ENCODE data around the gene CRHBP.
"Not testable (repeated sequence)": the region's sequence is repeated elsewhere in the genome, so short reads cannot be mapped to it uniquely, and the experiment has no call there.

The CRHBP gene, protein sequence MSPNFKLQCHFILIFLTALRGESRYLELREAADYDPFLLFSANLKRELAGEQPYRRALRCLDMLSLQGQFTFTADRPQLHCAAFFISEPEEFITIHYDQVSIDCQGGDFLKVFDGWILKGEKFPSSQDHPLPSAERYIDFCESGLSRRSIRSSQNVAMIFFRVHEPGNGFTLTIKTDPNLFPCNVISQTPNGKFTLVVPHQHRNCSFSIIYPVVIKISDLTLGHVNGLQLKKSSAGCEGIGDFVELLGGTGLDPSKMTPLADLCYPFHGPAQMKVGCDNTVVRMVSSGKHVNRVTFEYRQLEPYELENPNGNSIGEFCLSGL

DNA sequence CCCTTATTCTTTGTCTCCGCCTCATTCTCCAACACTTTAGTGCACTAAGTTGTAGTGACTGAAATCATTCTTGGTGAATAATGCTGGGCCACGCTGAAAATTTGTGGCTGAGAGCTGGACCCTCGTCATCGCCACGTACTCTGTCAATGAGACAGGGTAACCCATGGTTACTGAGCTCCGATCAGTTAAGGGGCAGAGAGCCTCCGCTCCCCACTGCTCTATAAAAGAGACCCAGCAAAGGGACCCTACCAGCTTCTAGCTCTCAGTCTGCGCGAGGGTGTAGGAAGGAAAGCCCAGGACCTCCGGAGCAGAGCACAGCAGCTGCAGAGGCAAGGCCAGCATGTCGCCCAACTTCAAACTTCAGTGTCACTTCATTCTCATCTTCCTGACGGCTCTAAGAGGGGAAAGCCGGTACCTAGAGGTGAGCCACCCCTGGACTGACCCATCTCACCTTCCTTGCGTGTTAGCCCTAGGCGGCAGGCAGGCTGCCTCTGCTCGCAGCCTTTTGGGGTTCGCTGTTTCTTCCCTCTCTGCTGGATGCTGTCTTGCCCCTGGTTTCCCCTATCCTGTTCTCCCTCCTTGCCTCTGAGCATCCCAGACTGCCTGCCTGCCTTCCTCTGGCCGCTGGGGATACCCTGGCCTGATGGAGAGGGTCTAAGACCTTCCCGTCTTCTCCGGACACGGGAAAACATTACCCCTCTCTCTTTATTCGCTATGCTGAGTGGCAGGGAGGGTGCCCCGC is at the start of gene CRHBP:
CRHBP (plus strand) TSS at position 251 of the 742 bp plus-strand sequence; CDS start at position 341, 90 bp downstream.
- no peak for DNase-seq (ENCODE audit: low spot score)

DNA sequence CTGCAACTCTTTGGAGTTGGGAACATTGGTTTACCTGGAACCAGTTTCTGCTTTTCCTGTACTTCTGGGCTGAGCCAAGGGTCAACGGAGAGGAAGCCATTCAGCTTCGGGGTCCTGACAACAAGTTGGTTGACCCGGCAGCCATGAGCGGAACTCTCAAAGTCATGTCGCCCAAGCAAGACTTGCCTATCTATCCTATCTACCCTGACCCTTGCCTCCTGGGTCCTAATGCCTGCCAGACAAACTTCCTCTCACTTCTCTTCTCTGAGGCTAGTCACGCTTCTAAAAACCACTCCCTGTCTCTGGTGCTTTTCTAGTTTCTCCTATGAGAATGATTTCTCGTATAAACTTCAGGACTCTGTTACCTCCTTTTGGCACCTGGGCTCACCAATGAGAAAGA is 44.7 kb upstream of the CRHBP start:
- no peak for DNase-seq (ENCODE audit: low spot score)

DNA sequence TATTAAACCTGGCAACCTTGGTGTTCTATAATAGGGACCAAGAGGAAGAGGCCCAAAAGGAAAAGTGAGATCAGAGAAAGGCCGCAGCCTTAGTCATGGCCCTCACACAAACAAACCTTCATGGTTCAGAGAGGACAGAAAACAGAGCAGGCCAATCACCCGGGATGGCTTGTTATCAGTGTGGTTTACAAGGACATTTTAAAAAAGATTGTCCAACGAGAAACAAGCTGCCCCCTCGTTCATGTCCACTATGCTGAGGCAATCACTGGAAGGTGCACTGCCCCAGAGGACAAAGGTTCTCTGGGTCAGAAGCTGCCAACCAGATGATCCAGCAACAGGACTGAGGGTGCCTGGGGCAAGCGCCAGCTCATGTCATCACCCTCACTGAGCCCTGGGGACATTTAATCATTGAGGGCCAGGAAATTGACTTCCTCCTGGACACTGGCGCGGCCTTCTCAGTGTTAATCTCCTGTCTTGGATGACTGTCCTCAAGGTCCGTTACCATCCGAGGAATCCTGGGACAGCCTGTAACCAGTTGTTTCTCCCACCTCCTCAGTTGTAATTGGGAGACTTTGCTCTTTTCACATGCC is 42.4 kb upstream of the CRHBP start:
- not testable (repeated sequence) for DNase-seq (ENCODE audit: low spot score)

DNA sequence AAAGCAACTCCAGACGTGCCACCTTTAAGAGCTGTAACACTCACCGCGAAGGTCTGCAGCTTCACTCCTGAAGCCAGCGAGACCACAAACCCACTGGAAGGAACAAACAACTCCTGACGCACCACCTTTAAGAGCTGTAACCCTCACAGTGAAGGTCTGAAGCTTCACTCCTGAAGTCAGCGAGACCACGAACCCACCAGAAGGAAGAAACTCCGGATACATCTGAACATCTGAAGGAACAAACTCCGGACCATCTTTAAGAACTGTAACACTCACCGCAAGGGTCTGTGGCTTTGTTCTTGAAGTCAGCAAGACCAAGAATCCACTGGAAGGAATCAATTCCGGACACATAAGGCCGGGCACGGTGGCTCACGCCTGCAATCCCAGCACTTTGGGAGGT is 38.2 kb upstream of the CRHBP start:
- not testable (repeated sequence) for DNase-seq (ENCODE audit: low spot score)

DNA sequence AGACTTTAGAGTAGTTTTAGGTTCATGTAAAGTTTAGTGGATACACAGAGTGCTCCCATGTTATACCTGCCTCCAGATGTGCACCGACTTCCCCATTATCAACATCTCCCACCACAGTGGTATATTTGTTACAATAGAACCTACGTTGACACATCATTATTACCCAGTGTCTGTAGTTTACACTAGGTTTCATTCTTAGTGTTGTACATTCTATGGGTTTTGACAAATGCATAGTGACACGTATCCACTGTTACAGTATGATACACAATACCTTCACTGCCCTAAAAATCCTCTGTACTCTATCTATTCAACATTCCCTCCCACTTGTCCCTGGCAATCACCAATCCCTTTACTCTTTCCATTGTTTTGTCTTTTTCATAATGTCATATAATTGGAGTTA is 34.3 kb upstream of the CRHBP start:
- DNase-seq (ENCODE audit: low spot score) = no peak

DNA sequence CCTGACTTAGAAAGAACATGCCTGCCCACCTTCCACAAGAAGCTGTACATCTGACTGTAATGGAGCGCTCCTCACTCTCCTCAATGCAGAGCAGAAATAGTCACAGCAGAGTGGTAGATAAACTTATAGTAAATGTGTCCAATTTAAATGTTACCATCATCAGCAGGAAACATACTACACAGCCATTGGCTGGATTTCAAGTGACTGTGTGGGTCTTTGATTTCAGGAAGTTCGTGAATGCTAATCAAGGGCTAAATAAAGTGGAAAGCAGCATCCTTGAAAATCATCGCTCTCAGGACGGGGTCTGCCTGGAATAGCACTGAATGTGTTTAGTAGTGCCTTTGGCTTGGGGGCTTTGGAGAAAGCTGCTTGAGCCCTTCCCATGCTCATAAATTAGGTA is 32.4 kb upstream of the CRHBP start:
- no peak for DNase-seq (ENCODE audit: low spot score)

DNA sequence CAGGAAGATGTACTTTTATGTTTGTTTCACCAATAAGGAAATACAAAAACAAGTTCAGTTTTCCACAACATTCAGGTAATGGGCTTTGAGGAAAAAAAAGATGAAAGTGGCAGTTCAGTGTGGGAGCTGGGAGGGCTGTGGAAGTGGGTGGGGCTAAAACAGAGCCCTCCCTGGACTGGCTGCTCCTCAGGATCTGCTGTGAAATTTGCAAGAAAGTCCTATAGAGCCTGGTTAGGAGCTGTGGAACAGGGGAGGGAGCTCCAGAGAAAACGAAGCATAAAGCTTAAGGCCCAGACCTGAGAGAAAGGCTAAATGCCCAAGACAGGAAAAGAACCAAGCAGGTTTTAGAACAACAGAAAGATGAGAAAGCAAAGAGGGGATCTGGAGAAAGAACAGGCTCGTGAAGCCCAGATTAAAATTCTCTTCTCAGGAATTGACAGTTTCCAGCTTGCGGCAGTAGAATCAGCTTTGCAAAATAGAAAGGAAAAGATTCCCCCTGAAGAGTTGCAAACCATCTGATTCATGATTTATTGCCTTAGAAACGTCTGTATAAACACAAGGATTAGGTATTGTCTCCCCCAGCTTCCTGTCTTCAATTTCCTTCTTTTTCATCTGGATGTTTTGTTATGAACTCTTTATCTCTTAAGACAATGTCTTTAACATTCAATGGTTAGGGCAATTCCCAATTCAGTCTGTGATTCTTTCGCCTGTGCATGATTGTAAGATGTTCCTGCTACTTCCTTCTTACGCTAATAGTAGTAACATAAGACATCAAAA is 26.3 kb upstream of the CRHBP start:
- no peak for DNase-seq (ENCODE audit: low spot score)

DNA sequence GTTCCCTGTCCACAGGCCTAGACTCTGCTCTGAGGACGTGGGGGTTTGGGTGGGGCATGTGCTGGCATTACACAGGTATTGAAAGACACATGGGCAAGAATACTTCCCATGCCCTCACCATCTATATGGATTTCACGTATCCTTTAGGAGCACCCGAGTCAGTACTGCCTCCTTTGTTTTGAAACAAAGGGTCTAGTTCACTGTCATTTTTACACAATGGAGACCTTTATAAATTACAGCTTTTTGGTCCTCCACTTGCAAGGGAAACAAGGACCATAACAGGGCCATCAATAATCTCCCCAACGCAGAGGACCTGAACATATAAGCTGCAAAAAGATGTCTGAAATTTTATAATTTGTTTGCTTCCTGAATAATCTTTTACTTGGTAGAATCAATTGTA is 24.9 kb upstream of the CRHBP start:
- DNase-seq (ENCODE audit: low spot score) = no peak

DNA sequence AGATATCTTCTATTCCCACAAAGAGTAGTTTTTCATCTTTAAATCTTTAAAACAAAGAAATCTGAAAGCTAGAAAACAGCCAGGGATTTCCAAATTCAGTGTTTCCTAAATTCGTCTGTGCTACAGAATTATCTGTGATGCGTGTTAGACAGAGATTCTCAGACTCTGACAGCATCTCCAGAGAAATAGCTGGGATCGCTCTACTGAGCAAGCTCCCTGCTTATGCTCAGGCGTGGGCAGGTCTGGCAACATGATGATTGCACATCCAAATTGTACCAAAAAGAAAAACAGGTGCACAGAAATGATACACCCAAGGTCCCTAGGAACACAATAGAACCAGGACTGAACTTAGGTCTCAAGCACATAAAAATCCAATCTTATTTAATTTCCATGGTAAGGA is 22.8 kb upstream of the CRHBP start:
- DNase-seq (ENCODE audit: low spot score) = no peak

DNA sequence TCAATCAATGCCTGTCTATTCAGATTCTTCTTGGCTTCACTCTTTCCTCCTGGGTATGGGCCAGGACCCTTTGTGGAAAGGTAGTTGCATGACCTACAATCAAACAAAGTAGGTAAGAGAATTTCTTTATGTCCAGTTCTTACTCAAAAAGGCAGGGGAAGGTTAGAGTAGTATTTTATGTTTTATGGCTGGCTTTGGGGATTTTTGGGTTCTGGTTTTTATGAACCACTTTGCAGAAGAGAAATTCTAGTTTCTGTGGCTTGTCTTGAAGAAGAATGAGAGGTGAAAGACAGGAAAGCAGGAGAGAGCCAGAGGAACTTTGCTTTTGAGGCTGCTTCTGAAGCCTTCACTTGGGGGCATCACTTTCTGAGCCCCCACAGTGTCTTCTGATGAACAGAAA is 14.7 kb upstream of the CRHBP start:
- no peak for DNase-seq (ENCODE audit: low spot score)

DNA sequence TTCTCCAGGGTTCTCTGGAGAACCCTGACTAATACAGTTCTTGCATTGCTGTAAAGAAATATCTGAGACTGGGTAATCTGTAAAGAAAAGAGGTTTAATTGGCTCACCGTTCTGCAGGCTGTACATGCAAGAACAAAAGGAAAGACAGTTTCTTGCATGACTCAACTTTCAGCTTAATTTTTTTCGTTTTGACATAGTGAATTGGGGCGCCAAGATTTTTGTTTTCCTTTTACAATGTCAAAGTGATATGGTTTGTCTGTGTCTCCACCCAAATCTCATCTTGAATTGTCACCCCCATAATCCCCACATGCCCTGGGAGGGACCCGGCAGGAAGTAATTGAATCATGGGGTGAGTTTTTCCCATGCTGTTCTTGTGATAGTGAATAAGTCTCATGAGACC is 11.8 kb upstream of the CRHBP start:
- no peak for DNase-seq (ENCODE audit: low spot score)

DNA sequence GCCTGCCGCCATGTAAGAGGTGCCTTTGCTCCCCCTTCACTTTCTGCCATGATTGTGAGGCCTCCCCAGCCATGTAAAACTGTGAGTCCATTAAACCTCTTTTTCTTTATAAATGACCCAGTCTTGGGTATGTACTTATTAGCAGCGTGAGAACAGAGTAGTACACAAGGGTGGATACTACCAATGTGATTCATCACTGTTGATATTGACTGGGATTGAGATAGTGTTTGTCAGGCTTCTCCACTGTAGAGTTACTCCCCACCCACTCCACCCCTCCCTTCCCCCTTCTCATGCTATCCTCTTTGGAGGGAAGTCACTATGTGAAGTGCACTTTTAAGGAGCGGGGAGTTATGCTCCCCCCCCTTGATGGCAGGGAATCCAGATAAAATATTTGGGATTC is 11.4 kb upstream of the CRHBP start:
- DNase-seq (ENCODE audit: low spot score) = no peak

DNA sequence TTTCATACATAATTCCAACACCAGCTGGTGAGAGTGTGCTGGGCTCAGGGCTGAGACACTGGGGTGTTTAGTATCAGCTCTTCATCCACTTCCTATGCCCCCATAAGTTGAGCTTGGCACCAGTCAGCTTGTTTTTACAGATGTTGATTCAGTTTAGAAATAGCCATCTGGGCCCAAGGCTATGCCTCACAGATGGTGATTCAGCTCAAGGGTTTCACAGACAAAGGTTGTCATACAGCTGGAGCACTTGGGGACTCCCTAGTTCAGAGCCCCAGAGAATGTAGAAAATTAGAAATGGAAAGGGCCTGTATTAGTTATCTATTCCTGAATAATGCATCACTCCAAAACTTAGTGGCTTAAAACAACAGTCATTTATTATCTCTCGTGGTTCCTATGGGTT is 10.3 kb upstream of the CRHBP start:
- no peak for DNase-seq (ENCODE audit: low spot score)

DNA sequence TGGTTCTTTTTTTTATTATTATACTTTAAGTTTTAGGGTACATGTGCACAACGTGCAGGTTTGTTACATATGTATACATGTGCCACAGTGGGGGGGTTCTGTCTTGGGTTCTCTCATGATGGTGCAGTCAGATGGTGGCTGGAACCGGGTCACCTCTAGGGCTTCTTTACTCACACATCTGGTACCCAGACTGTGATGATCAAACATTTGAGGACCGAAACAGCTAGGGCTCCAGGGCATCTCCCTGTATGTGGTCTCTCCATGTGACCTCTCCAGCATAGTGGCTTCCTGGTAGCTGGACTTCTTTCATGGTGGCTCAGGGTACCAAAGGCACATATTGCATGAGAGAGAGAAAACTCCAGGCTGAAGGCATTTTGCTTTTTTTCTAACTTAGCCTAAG is 9.8 kb upstream of the CRHBP start:
- no peak for DNase-seq (ENCODE audit: low spot score)

DNA sequence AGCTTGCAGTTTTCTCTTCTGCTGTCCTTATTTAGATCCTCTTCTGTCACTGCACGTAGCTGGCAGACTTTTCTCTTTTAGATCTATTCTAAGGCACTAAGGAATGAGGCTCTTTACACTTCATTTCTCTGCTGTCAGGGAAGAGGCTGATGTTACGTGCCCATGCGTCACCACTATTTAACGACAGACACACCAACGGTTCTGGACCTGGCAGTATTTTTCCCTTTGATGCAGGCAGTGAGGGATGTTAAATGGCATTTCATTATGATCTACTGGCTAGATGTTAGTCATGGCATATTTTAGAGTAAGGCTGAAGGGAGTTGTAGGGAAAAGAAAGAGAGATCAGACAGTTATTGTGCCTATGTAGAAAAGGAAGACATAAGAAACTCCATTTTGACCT is 8.2 kb upstream of the CRHBP start:
- no peak for DNase-seq (ENCODE audit: low spot score)

DNA sequence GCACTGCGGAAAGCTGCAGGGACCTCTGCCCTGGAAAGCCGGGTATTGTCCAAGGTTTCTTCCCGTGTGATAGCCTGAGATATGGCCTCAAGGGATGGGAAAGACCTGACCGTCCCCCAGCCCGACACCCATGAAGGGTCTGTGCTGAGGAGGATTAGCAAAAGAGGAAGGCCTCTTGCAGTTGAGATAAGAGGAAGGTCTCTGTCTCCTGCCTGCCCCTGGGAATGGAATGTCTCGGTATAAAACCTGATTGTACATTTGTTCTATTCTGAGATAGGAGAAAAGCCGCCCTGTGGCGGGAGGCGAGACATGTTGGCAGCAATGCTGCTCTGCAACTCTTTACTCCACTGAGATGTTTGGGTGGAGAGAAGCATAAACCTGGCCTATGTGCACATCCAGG is 7.6 kb upstream of the CRHBP start:
- not testable (repeated sequence) for DNase-seq (ENCODE audit: low spot score)

DNA sequence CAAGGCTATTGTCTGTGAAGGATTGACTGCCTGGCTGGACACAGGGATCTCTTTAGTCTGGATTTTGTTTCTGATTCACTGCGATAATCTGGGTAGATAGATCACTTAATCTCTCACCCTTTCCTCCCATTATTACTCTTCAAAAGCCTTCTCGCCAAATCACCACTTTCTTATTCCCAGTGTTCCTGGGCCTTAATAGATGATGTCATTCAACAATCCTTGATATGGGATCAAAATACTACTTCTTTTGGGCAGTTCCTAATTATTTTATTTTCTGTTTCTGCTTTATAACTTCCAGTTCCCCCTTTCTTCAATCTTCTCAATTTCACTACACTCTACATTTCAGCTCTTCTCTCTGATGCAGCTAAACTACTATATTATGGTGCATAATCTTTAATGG is 6.8 kb upstream of the CRHBP start:
- no peak for DNase-seq (ENCODE audit: low spot score)

DNA sequence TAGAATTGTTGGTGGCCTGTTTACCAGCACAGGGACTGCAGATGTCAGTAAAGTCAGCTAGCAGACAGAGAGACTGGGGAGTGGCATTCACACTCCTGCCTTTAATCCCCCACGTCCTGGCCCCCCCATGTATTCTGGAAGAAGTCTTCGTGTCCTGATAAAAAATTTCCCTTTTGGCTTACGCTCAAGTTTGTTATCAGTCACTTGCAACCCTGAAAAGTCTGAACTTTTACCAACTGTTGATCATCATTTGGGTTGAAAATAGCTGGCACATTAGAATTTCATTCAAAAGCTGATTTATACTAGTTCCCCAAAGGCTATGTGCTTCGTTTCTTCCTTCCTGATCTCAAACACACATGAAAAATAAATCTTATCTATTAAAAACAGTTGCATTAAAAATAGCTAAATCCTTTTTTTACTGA is 5.8 kb upstream of the CRHBP start:
- no peak for DNase-seq (ENCODE audit: low spot score)

DNA sequence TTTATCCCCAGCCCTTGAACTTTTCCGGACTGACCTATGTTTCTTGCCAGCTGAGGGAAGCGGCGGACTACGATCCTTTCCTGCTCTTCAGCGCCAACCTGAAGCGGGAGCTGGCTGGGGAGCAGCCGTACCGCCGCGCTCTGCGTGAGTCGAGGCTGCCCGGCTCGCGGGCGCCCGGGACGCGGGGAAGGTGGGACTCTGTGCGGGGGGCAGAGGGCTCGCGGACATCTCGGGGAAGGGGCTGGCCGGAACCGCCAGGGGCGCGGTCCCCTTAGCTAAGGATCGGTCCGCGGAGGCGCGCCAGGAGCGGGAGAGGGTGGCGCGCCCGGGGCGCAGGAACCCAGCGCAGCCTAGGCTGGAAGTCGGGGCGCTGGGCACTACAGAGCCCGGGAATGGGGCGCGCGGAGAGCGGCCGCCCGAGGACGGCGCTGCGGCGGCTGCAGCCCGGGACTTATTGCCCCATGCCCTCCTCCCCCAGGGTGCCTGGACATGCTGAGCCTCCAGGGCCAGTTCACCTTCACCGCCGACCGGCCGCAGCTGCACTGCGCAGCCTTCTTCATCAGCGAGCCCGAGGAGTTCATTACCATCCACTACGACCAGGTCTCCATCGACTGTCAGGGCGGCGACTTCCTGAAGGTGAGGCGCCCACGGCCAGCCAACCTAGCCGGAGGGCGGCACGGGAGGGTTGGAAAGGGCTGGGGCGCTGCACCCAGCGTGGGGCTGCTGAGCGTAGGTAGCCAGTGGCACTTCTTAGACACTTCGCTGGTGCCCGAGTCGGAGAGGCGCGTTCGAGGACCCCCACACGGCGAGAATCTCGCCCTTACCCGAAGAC is 922 bp downstream of the CRHBP start:
- peak; percentile 43 for DNase-seq (ENCODE audit: low spot score)

DNA sequence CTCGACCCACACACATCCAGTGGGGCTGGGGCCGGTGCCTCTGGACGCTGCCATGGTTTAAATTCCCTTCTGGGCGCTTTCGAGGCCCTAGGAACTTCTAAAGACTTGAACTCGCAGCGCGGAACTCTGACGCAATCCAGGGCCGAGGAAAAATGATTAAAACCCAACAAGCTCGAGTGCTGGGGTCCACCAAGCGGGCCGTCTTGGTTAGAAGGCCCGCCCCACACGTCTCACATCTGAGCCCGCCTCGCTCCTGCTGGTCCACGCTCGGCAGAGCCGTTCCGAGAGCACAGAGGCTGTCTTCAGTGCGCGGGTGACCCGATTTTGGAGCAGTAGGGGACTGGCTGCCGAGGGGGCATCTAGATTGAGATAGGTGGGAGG is 1.5 kb downstream of the CRHBP start:
- no peak for DNase-seq (ENCODE audit: low spot score)

DNA sequence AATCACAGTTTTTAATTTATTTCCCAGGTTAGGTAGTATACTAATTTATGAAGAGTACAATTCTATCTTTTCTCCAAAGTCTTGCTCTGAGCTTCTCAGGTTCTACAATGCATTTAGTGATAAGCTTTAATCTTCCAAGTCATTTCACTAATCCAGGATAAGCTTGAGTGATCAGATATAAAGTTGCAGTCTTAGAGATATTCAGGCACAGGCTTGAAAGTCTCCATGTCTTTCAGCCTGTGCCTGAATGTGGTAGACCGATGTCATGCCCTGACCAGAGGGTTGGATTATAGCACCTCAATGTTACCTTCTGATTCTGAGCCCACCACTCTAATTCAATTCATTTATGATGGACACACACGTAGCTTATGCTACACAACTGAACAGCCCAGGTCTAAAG is 3.2 kb downstream of the CRHBP start:
- DNase-seq (ENCODE audit: low spot score) = peak; percentile 63

All from D341Med (cell line).